Measurements from ENCODE around the gene HDC.

- TF ChIP-seq CTCF (IDR thresholded peaks at IDR 0.05 in 2 of 3, conservative IDR thresholded peaks at IDR 0.05 in 1 of 3; ENCODE audit: control insufficient read depth in 2 of 3, extremely low read depth in 1 of 3, insufficient read depth in 1 of 3, low read depth in 3 of 3, low read length in 3 of 3) = no peak
- no peak for TF ChIP-seq JUND (IDR thresholded peaks at IDR 0.05; ENCODE audit: low read depth, low read length)
- no peak for TF ChIP-seq ETV6 (conservative IDR thresholded peaks at IDR 0.05 in 1 of 2, IDR thresholded peaks at IDR 0.05 in 1 of 2; ENCODE audit: borderline replicate concordance in 1 of 2, low read depth in 1 of 2)
Observed at GRCh38 chr15:50289749-50290148, 24.2 kb upstream of the HDC start.
